GM12878 (cell line): Measurements from ENCODE around the gene TRAPPC3. TPM values are rescaled to one million over a fixed set of nuclear protein-coding genes. Genes with fewer than 3 reads are reported as not detected.

Source experiments
- ATAC-seq: fragments of 200-7000 bp; cut with Tn5 transposase; 3 replicates; pipeline ENCODE4 v1.9.1; 2020; ENCODE audit warnings: mild to moderate bottlenecking, moderate library complexity
- BruUV-seq: library from RNA; stranded (reverse); fragments of 400-500 nt; replicated peaks from 2 replicates; lab custom pipeline; 2021; lab: Mats Ljungman, UMichigan
- CTCF ChIA-PET: fragments of 300-600 bp; sonication (Branson Sonifier 250); formaldehyde crosslinking; extraction: SDS; loops from one replicate; lab custom pipeline; 2021; ENCODE audit warnings: inconsistent platforms; lab: Yijun Ruan, JAX
- POLR2A ChIA-PET: fragments of 350-600 bp; formaldehyde crosslinking; extraction: SDS; loops from one replicate; lab custom pipeline; 2021; ENCODE audit warnings: inconsistent platforms; lab: Charles Lee
- RAD21 ChIA-PET: fragments of 300-600 bp; sonication (Branson Sonifier 250); formaldehyde crosslinking; loops from one replicate; lab custom pipeline; 2023; ENCODE audit warnings: antibody characterized with exemption; ENCODE audit not compliant: unreplicated experiment; lab: Charles Lee
- SMC1A ChIA-PET: fragments of 300-600 bp; sonication (Branson Sonifier 250); formaldehyde crosslinking; loops from one replicate; lab custom pipeline; 2023; ENCODE audit not compliant: unreplicated experiment, uncharacterized antibody; lab: Charles Lee
- DNase-seq: peaks from one replicate; pipeline ENCODE4 v3.0.0-alpha.2; 2011; ENCODE audit warnings: low read depth, low spot score
- FAIRE-seq: peaks from 3 replicates; lab custom pipeline; 2011; peaks lifted over from hg19 to GRCh38; lab: Jason Lieb, UNC
- H2AFZ ChIP-seq: 2 replicates; pipeline ENCODE4 v1.6.0; 2011; ENCODE audit warnings: low read depth, low read length, control low read depth; ENCODE audit not compliant: control insufficient read depth
- H3K27ac ChIP-seq: 2 replicates; pipeline ENCODE4 v1.5.1; 2011; ENCODE audit warnings: control low read depth; ENCODE audit not compliant: control insufficient read depth, insufficient read depth
- H3K27me3 ChIP-seq, 2 experiments: replicated peaks in 1 of 2; 2 replicates each; pipeline versions ENCODE4 v1.6.0 to v1.6.1; 2011; ENCODE audit warnings: low read length in 1 of 2; ENCODE audit not compliant: control insufficient read depth in 2 of 2, insufficient read depth in 2 of 2
- H3K36me3 ChIP-seq, 2 experiments: 2 replicates each; pipeline ENCODE4 v1.5.1; 2011; ENCODE audit warnings: low read length in 1 of 2; ENCODE audit not compliant: control insufficient read depth in 2 of 2, insufficient read depth in 2 of 2
- H3K4me1 ChIP-seq: 2 replicates; pipeline ENCODE4 v1.6.1; 2011; ENCODE audit warnings: mild to moderate bottlenecking, low read length, moderate library complexity, mixed read lengths; ENCODE audit not compliant: control insufficient read depth, insufficient read depth
- H3K4me2 ChIP-seq: 2 replicates; pipeline ENCODE4 v1.6.0; 2011; ENCODE audit warnings: control low read depth; ENCODE audit not compliant: control insufficient read depth, insufficient read depth
- H3K4me3 ChIP-seq: fragments of 200-600 bp; sonication (generic); 2 replicates; pipeline ENCODE4 v1.5.1; 2016
- H3K79me2 ChIP-seq: 2 replicates; pipeline ENCODE4 v1.6.0; 2011; ENCODE audit warnings: low read length; ENCODE audit not compliant: control insufficient read depth, insufficient read depth
- H3K9ac ChIP-seq: 2 replicates; pipeline ENCODE4 v1.8.0; 2011; ENCODE audit warnings: low read length, control low read depth, mixed read lengths; ENCODE audit not compliant: control insufficient read depth, insufficient read depth
- H3K9me3 ChIP-seq: replicated peaks from 3 replicates; pipeline ENCODE4 v1.5.1; 2011; ENCODE audit warnings: mild to moderate bottlenecking, low read length; ENCODE audit not compliant: control insufficient read depth, insufficient read depth
- H4K20me1 ChIP-seq: 2 replicates; pipeline ENCODE4 v1.6.0; 2011; ENCODE audit not compliant: control insufficient read depth, insufficient read depth
- BCLAF1 ChIP-seq: fragments of 450-650 bp; IDR thresholded peaks from 2 replicates; pipeline ENCODE4 v1.6.1; 2017; ENCODE audit warnings: antibody characterized with exemption, mild to moderate bottlenecking, moderate library complexity
- NRF1 ChIP-seq: conservative IDR thresholded peaks from 2 replicates; pipeline ENCODE4 v1.6.1; 2011; ENCODE audit warnings: mild to moderate bottlenecking, low read depth, low read length, improper control_type of control experiment
- WGBS: methylation state at CpG from one replicate; pipeline ENCODE4 v1.1.6; 2016; ENCODE audit warnings: low lambda C conversion rate; ENCODE audit not compliant: insufficient replicate concordance, insufficient coverage; ENCODE audit errors: missing lambda C conversion rate; 5-methylcytosine and 5-hydroxymethylcytosine counted together
- in situ Hi-C: fragments of 300-500 bp; cut with MboI; formaldehyde crosslinking; loops from 9 replicates; pipeline ENCODE4 v1.14.3; 2018; ENCODE audit warnings: mixed read lengths
- intact Hi-C: fragments of 100-400 bp; cut with micrococcal nuclease; formaldehyde crosslinking; loops from one replicate; pipeline ENCODE4 v1.14.2; 2022; ENCODE audit not compliant: unreplicated experiment
- polyA plus RNA-seq, 11 experiments: library from polyadenylated mRNA; depleted of rRNA in 4 of 11; unstranded in 6 of 11; stranded (reverse) in 5 of 11; fragments of >200 nt; fragmentation: Nextera tagmentation in 4 of 11; fragmentation: Illumina TruSeq in 1 of 11; extraction: Ambion mirVana in 4 of 11; extraction: Trizol in 1 of 11; gene quantifications; 1 replicate in 1 of 11; 2 replicates in 10 of 11; pipeline versions ENCODE4 v1.2.1 to v1.2.3, GENCODE V29; 2011 to 2016; ENCODE audit warnings: inconsistent platforms in 2 of 11, missing spikeins in 2 of 11, low read depth in 1 of 11
- total RNA-seq, 4 experiments: library from RNA; depleted of rRNA in 3 of 4; stranded (reverse); fragments of >200 nt in 3 of 4; fragmentation: Illumina TruSeq in 1 of 4; extraction: Trizol in 1 of 4; gene quantifications; 2 replicates each; pipeline versions ENCODE4 v1.2.1 to v1.2.3, GENCODE V29; 2013 to 2021

TRAPPC3 gene
- total and polyA plus RNA-seq, 10 of the 15 experiments (the other 5 are each of a cell fraction or from before 2014, with no cell fraction given) = 14.7 to 122 (median 70.5) TPM

- intact Hi-C loops (no loop called here), in situ Hi-C loops (loop anchor here (5.0 kb wide), 2 partner anchors 50 to 95 kb away; no protein-coding TSS in a partner anchor)
- Histone ChIP-seq H4K20me1 (no peaks in the 10 kb centered on the region), H3K4me2 (no peak overlapping the region), H3K27me3 (no peaks in the 10 kb centered on the region), H3K9me3 (no peaks in the 10 kb centered on the region), H3K9ac (no peak overlapping the region), H3K36me3 (peaks cover 17 to 19% of the 10 kb centered on the region in 2 experiments), H3K27ac (no peak overlapping the region), H2AFZ (no peak overlapping the region), H3K4me1 (no peaks in the 10 kb centered on the region; the same call in 1 of the 2 replicates), H3K4me3 (no peak overlapping the region), H3K79me2 (peaks cover 20% of the 10 kb centered on the region)
- ChIA-PET SMC1A (interaction anchor here (1.2 kb wide), 1 partner anchor 12 kb away, joined by 3 read pairs; no protein-coding TSS in a partner anchor), CTCF (interaction anchor here (1.0 kb wide), 1 partner anchor 42 kb away, joined by 5 read pairs; no protein-coding TSS in a partner anchor), POLR2A (no interaction called here), RAD21 (interaction anchor here (1.0 kb wide), 1 partner anchor 237 kb away, joined by 3 read pairs; no protein-coding TSS in a partner anchor)
- ATAC-seq (no peak), FAIRE-seq (no peak), DNase-seq (no peak)
- WGBS = 98% methylated on average over 9 of the region's 9 CpGs
- TF ChIP-seq BCLAF1 (no peak), NRF1 (no peak)
- no TSS peak for BruUV-seq
These were observed 56.5 kb downstream of the TRAPPC3 start for GRCh38 chr1:36092798-36093185.
